HG02798 (cell line): ENCODE results near the gene ACTMAP.

Experiments
- ATAC-seq: cut with Tn5 transposase; IDR thresholded peaks from one replicate; pipeline ENCODE4 v1.9.1; 2021; ENCODE audit warnings: mild to moderate bottlenecking; ENCODE audit not compliant: unreplicated experiment, poor library complexity

Gene ACTMAP

GRCh38 chr19:40721936-40722661 is 28.2 kb downstream of the ACTMAP start:
- no peak for ATAC-seq

GRCh38 chr19:40721140-40721486 is 29.2 kb downstream of the ACTMAP start:
- ATAC-seq = no peak

GRCh38 chr19:40719414-40719894 is 30.8 kb downstream of the ACTMAP start:
- no peak for ATAC-seq

- no peak for ATAC-seq
Measured at GRCh38 chr19:40718774-40719391, 31.4 kb downstream of the ACTMAP start.

GRCh38 chr19:40717880-40718773 is 32.1 kb downstream of the ACTMAP start:
- ATAC-seq = no peak

GRCh38 chr19:40717325-40717879 is 32.9 kb downstream of the ACTMAP start:
- no peak for ATAC-seq

GRCh38 chr19:40716482-40717324 is 33.6 kb downstream of the ACTMAP start, which contains the start of the genes COQ8B and ITPKC:
COQ8B (minus strand) TSS chr19:40716886; CDS start chr19:40714632, 2,254 bp downstream.
ITPKC (plus strand) TSS chr19:40717112; CDS start chr19:40717136, 24 bp downstream.
- ATAC-seq = peak; percentile 81

GRCh38 chr19:40716031-40716481 is 34.2 kb downstream of the ACTMAP start:
- no peak for ATAC-seq

GRCh38 chr19:40714441-40715299 is 35.6 kb downstream of the ACTMAP start:
- ATAC-seq = peak; percentile 58

- no peak for ATAC-seq
Measured at GRCh38 chr19:40713939-40714338, 36.3 kb downstream of the ACTMAP start.

GRCh38 chr19:40709817-40710216 is 40.5 kb downstream of the ACTMAP start:
- no peak for ATAC-seq

GRCh38 chr19:40707615-40708014 is 42.7 kb downstream of the ACTMAP start:
- ATAC-seq = no peak

- no peak for ATAC-seq
Measured at GRCh38 chr19:40705950-40706619, 44.2 kb downstream of the ACTMAP start.

- no peak for ATAC-seq
Measured at GRCh38 chr19:40705362-40705651, 45.0 kb downstream of the ACTMAP start.

GRCh38 chr19:40704491-40705361 is 45.6 kb downstream of the ACTMAP start:
- no peak for ATAC-seq

GRCh38 chr19:40703029-40703755 is 47.1 kb downstream of the ACTMAP start:
- ATAC-seq = no peak
